Right lobe of liver (tissue), 4 donors: ENCODE results near the gene SYVN1.

Experiments used
- CTCF ChIP-seq, 4 donors: fragments of 200-600 bp in 3 of 4; fragments of 450-650 bp in 1 of 4; IDR thresholded peaks; one replicate each; pipeline versions ENCODE4 v1.5.1 to v1.8.0; 2016 to 2022; ENCODE audit warnings: antibody characterized with exemption in 4 of 4, mild to moderate bottlenecking in 2 of 4
- POLR2A ChIP-seq: fragments of 450-650 bp; IDR thresholded peaks from one replicate; pipeline ENCODE4 v1.6.1; 2017; ENCODE audit warnings: antibody characterized with exemption, mild to moderate bottlenecking
- donor health status: DM: no; HTN: no; CAD: no.
- donor health status: DM: no; HTN: no; CAD: no.
- donor health status: DM: no; HTN: yes; CAD: no.

GRCh38 chr11:65111159-65111743 lies 23.1 kb downstream of the SYVN1 start:
- TF ChIP-seq CTCF (IDR thresholded peaks at IDR 0.05) (no peak), POLR2A (no peak)
